Loucy (cell line): ENCODE measurements around the gene GATB.

Source experiments
- H2AFZ ChIP-seq: fragments of 200-600 bp; sonication (generic); 2 replicates; pipeline ENCODE4 v1.6.0; 2016; ENCODE audit warnings: antibody characterized with exemption, mild to moderate bottlenecking, low read length, moderate library complexity
- H3F3A ChIP-seq: fragments of 200-600 bp; 2 replicates; pipeline ENCODE4 v1.6.0; 2016; ENCODE audit warnings: antibody characterized with exemption, low read depth, mild to moderate bottlenecking
- H3K27me3 ChIP-seq: fragments of 200-600 bp; sonication (generic); 2 replicates; pipeline ENCODE4 v1.6.1; 2014; ENCODE audit warnings: low read length, mild to moderate bottlenecking; ENCODE audit not compliant: insufficient read depth, poor library complexity, severe bottlenecking
- H3K36me3 ChIP-seq: fragments of 200-600 bp; sonication (generic); 2 replicates; pipeline ENCODE4 v1.6.1; 2016; ENCODE audit warnings: low read length; ENCODE audit not compliant: insufficient read depth
- H3K4me1 ChIP-seq: fragments of 200-600 bp; sonication (generic); 2 replicates; pipeline ENCODE4 v1.5.1; 2014; ENCODE audit warnings: low read length, mild to moderate bottlenecking; ENCODE audit not compliant: insufficient read depth, poor library complexity, severe bottlenecking
- H3K4me2 ChIP-seq: fragments of 200-600 bp; sonication (generic); 2 replicates; pipeline ENCODE4 v1.6.0; 2014; ENCODE audit warnings: antibody characterized with exemption, low read length, low read depth, mild to moderate bottlenecking; ENCODE audit not compliant: poor library complexity, severe bottlenecking
- H3K4me3 ChIP-seq: fragments of 200-600 bp; sonication (generic); 2 replicates; pipeline ENCODE4 v1.5.1; 2014; ENCODE audit warnings: low read length, mild to moderate bottlenecking, mixed read lengths; ENCODE audit not compliant: poor library complexity, severe bottlenecking
- H3K79me2 ChIP-seq: fragments of 200-600 bp; sonication (generic); 2 replicates; pipeline ENCODE4 v1.6.1; 2014; ENCODE audit warnings: low read length; ENCODE audit not compliant: insufficient read depth
- H3K9ac ChIP-seq: fragments of 200-600 bp; sonication (generic); 2 replicates; pipeline ENCODE4 v1.6.0; 2014; ENCODE audit warnings: mild to moderate bottlenecking, low read depth, low read length, moderate library complexity; ENCODE audit not compliant: poor library complexity, severe bottlenecking
- H3K9me2 ChIP-seq: fragments of 200-600 bp; sonication (generic); replicated peaks from 2 replicates; pipeline ENCODE4 v1.6.1; 2016; ENCODE audit warnings: low read depth, low read length, mixed read lengths
- H3K9me3 ChIP-seq: fragments of 200-600 bp; sonication (generic); 2 replicates; pipeline ENCODE4 v1.6.1; 2014; ENCODE audit warnings: mild to moderate bottlenecking, antibody characterized with exemption, low read length, low read depth; ENCODE audit not compliant: insufficient read depth
- H4K20me1 ChIP-seq: fragments of 200-600 bp; sonication (generic); 2 replicates; pipeline ENCODE4 v1.6.0; 2014; ENCODE audit warnings: antibody characterized with exemption, low read length, mild to moderate bottlenecking; ENCODE audit not compliant: insufficient read depth, poor library complexity, severe bottlenecking
- EZH2phosphoT487 ChIP-seq: fragments of 200-600 bp; IDR thresholded peaks from 2 replicates; pipeline ENCODE4 v1.6.1; 2018; ENCODE audit warnings: antibody characterized with exemption, mild to moderate bottlenecking, moderate library complexity, borderline replicate concordance
- TF ChIP-seq, protein P1 (sequence below): fragments of 200-600 bp; sonication (generic); conservative IDR thresholded peaks from 2 replicates; pipeline ENCODE4 v1.5.1; 2014; ENCODE audit warnings: mild to moderate bottlenecking, antibody characterized with exemption, low read length

GATB gene

DNA sequence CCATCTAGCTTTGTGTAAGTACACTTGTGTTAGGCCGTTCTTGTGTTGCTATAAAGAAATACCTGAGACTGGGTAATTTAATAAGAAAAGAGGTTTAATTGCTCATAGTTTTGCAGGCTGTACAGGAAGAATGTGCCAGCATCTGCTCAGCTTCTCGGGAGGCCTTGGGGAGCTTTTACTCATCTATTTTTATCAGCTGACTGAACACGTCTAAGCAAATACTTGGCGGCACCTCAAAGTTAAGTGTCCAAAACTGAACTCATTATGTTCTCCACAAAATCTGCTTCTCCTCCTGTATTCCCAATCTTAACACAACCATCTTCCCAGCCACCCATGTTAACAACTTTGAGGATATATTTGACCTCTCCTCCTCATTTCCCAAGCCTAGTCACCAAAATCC, 42.4 kb upstream of the GATB start:
- H3F3A ChIP-seq = no peaks in the 10 kb centered on the region
- no peaks in the 10 kb centered on the region for H4K20me1 ChIP-seq
- H3K79me2 ChIP-seq = no peaks in the 10 kb centered on the region
- H3K4me2 ChIP-seq = no peak overlapping the region
- H3K4me1 ChIP-seq = no peaks in the 10 kb centered on the region
- no peaks in the 10 kb centered on the region for H3K9me2 ChIP-seq
- TF ChIP-seq, protein P1, sequence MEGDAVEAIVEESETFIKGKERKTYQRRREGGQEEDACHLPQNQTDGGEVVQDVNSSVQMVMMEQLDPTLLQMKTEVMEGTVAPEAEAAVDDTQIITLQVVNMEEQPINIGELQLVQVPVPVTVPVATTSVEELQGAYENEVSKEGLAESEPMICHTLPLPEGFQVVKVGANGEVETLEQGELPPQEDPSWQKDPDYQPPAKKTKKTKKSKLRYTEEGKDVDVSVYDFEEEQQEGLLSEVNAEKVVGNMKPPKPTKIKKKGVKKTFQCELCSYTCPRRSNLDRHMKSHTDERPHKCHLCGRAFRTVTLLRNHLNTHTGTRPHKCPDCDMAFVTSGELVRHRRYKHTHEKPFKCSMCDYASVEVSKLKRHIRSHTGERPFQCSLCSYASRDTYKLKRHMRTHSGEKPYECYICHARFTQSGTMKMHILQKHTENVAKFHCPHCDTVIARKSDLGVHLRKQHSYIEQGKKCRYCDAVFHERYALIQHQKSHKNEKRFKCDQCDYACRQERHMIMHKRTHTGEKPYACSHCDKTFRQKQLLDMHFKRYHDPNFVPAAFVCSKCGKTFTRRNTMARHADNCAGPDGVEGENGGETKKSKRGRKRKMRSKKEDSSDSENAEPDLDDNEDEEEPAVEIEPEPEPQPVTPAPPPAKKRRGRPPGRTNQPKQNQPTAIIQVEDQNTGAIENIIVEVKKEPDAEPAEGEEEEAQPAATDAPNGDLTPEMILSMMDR = no peak
- H3K27me3 ChIP-seq = no peaks in the 10 kb centered on the region
- no peak overlapping the region for H3K4me3 ChIP-seq
- peak overlapping the region; percentile 28; the same call in 1 of the 2 replicates for H2AFZ ChIP-seq
- H3K9me3 ChIP-seq = no peaks in the 10 kb centered on the region
- H3K9ac ChIP-seq = no peak overlapping the region
- no peaks in the 10 kb centered on the region for H3K36me3 ChIP-seq

DNA sequence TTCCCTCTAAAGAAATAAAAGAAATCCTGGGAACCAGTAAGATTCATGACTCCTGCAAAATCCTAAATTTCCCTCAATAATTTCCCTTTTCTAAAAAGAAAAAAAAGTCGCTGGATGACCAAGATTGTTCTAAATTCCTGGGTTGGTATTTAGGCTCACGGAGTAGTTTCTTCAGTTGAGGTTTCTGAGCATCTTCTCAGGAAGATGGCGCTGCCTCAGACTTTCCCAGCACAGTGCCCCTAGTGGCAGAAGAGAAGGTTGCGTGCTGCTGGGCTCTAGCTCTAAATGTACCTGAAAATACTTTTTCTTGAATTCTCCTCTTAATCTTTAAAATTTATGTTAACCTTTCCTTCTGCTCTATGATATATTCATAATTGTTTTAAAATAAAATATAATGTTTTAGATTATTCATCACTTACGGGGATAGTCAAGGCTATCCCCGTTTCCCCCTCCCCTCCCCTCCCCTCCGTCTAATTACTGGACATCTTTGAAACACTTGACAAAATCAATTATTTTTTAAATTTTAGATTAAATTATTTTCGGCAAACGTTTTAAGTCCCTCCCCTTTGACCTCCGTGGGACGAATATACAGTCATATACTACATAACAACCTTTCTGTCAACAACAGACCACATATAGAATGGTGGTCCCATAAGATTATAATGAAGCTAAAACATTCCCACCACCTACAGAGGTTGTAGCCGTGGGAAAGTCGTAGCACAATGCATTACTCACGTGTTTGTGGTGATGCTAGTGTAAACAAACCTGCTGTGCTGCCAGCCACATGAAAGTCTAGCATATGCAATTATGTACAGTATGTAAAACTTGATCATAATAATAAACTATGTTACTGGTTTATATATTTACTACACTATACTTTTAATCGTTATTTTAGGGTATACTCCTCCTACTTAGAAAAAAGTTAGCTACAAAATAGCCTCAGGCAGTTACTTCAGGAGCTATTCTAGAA, 41.0 kb upstream of the GATB start:
- TF ChIP-seq, protein P1 = peak; percentile 96
- no peak for TF ChIP-seq EZH2phosphoT487
- Histone ChIP-seq H3K9me3 (no peaks in the 10 kb centered on the region), H2AFZ (no peak overlapping the region), H3K36me3 (no peaks in the 10 kb centered on the region), H4K20me1 (no peaks in the 10 kb centered on the region), H3K9ac (no peak overlapping the region), H3K4me2 (no peak overlapping the region), H3K9me2 (no peaks in the 10 kb centered on the region), H3F3A (no peaks in the 10 kb centered on the region), H3K79me2 (no peaks in the 10 kb centered on the region), H3K27me3 (no peaks in the 10 kb centered on the region), H3K4me3 (no peak overlapping the region), H3K4me1 (no peaks in the 10 kb centered on the region)

DNA sequence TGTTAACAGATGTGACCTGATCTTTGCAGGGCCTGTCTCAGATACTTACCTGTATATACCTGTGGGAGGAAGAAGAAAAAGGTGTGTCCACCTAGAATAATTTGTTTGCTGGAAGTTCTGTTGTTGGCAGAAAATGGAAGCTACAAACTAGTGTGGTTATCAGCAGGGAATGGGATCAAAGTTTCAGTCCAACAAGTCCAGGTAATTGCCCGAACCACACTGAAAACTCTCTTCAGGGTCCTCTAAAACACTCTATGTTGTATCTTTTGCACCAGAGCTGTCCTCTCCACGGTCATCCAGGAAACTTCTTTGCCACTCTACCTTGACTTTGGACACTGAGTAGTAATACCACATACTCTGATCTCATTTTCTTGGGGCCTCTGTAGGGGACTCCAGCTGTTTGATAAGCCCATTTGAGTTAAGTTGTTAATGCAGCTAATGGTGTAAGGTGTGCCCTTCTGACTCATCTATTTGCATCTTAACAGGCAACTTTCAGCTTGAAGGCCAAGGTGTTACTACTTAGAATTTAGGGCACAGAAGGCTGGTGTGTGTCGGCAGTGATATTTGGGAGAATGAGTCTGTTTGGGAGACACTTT, 38.7 kb upstream of the GATB start:
- H3K4me2 ChIP-seq = no peak overlapping the region

More for the DNA sequence above, 38.7 kb upstream of the GATB start:
- no peak overlapping the region for H3K4me3 ChIP-seq
- no peaks in the 10 kb centered on the region for H3K9me3 ChIP-seq
- H3K36me3 ChIP-seq = no peaks in the 10 kb centered on the region
- no peaks in the 10 kb centered on the region for H4K20me1 ChIP-seq
- H3K27me3 ChIP-seq = no peaks in the 10 kb centered on the region
- no peaks in the 10 kb centered on the region for H3F3A ChIP-seq
- H3K79me2 ChIP-seq = no peaks in the 10 kb centered on the region
- no peak overlapping the region for H3K9ac ChIP-seq
- TF ChIP-seq, protein P1 = no peak
- TF ChIP-seq EZH2phosphoT487 = no peak
- H3K9me2 ChIP-seq = no peaks in the 10 kb centered on the region
- no peak overlapping the region for H2AFZ ChIP-seq
- no peaks in the 10 kb centered on the region for H3K4me1 ChIP-seq
